Activated CD4-positive, alpha-beta T cell treated with anti-CD3 and anti-CD28 coated beads, Interleukin-2, amount 10 ng/mL, durations not matched to agents 7 days and 5 days (primary cell): ENCODE measurements around the gene LGI4. TPM values are rescaled to one million over a fixed set of nuclear protein-coding genes. Genes with fewer than 3 reads are reported as not detected.

ENCODE experiments used
- CTCF ChIA-PET: fragments of 350-600 bp; sonication (Branson Sonifier 250); formaldehyde crosslinking; loops from one replicate; lab custom pipeline; 2021; ENCODE audit warnings: antibody characterized with exemption; lab: Charles Lee
- POLR2A ChIA-PET: fragments of 350-600 bp; sonication (Branson Sonifier 250); formaldehyde crosslinking; loops from one replicate; lab custom pipeline; 2021; ENCODE audit warnings: antibody characterized with exemption; lab: Charles Lee
- DNase-seq: peaks from one replicate; pipeline ENCODE4 v3.0.0-alpha.2; 2020
- H3K27ac Mint-ChIP-seq: one replicate; pipeline ENCODE4 v1.8.0; 2021; ENCODE audit warnings: mild to moderate bottlenecking, moderate library complexity, mixed read lengths
- H3K27me3 Mint-ChIP-seq: one replicate; pipeline ENCODE4 v1.8.0; 2021; ENCODE audit warnings: mixed read lengths
- H3K36me3 Mint-ChIP-seq: one replicate; pipeline ENCODE4 v1.8.0; 2021; ENCODE audit warnings: low read depth, mixed read lengths
- H3K4me1 Mint-ChIP-seq: one replicate; pipeline ENCODE4 v1.8.0; 2021; ENCODE audit warnings: mixed read lengths
- H3K4me3 Mint-ChIP-seq: one replicate; pipeline ENCODE4 v1.8.0; 2021; ENCODE audit warnings: mild to moderate bottlenecking, moderate library complexity, mixed read lengths
- H3K9me3 Mint-ChIP-seq: one replicate; pipeline ENCODE4 v1.8.0; 2021; ENCODE audit warnings: mixed read lengths
- total RNA-seq, 2 experiments: library from RNA; stranded (reverse); gene quantifications; one replicate each; pipeline ENCODE4 v1.2.3, GENCODE V29; 2021

LGI4 gene
- total RNA-seq, 2 experiments from 2014 or later, result 0.37 to 0.40 TPM

DNA sequence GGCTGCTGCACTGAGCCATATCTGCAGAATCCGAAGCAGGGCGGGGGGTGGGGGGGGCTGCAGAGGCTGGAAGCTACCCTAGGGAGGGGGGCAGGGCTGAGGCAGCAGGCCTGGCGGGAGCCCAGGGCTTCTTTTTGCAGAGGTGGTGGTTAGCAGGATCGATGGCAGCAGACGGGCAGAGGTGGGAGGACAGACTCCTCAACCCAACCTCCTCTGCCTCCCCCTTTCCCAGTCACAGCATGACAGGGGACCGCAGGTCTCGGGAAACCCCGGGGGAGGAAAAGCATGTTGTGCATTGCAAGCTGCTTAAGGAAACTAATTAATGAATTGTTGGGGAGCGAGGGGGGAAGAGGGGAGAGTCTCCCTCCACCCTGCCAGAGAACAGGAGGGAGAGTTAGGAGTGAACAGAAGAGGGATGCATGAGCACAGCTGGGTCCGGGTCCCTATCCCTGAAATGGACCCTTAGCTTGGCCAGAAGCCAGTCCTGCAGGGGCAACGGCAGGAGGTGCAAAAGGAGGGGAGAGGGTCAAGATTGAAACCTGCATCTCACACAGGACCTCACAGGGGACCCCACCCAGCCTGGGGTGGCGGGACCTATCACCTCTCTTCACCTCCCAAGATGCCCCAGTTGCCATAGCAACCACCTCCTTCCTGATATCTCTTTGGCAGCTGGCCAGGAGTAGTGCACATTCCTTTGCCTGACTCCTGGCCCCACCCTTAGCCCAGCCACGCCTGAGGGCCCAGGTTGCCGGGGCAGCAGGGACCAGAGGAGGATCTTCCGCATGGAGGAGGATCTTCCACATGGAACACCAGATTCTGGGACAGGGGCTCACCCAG lies 10.0 kb upstream of the LGI4 start:
- Mint-ChIP-seq H3K4me3 (no peak overlapping the region), H3K9me3 (no peaks in the 10 kb centered on the region), H3K36me3 (peaks cover 8% of the 10 kb centered on the region), H3K27me3 (peaks cover 10% of the 10 kb centered on the region), H3K27ac (peak overlapping the region; percentile 9), H3K4me1 (peaks cover 42% of the 10 kb centered on the region)
- POLR2A ChIA-PET, result no interaction called here
- CTCF ChIA-PET, result interaction anchor here (1.1 to 1.2 kb wide), 2 partner anchors 9 to 125 kb away, joined by 3 read pairs; no protein-coding TSS in a partner anchor
- DNase-seq, result peak; percentile 28

GRCh38 chr19:35144259-35144599 lies 9.4 kb upstream of the LGI4 start:
- Mint-ChIP-seq H3K9me3 (no peaks in the 10 kb centered on the region), H3K4me1 (peaks cover 42% of the 10 kb centered on the region), H3K4me3 (no peak overlapping the region), H3K36me3 (peaks cover 8% of the 10 kb centered on the region), H3K27ac (no peak overlapping the region), H3K27me3 (peaks cover 10% of the 10 kb centered on the region)
- DNase-seq, result no peak
- ChIA-PET CTCF (interaction anchor here (1.2 kb wide), 1 partner anchor 126 kb away, joined by 3 read pairs; no protein-coding TSS in a partner anchor), POLR2A (no interaction called here)

- H3K27ac Mint-ChIP-seq, result peak overlapping the region; percentile 65
- H3K36me3 Mint-ChIP-seq, result peaks cover 8% of the 10 kb centered on the region
- H3K4me1 Mint-ChIP-seq, result peaks cover 42% of the 10 kb centered on the region
- H3K4me3 Mint-ChIP-seq, result peak overlapping the region; percentile 9
- ChIA-PET CTCF (interaction anchor here (0.6 to 3.5 kb wide), 4 partner anchors 10 to 371 kb away, joined by 3 to 33 read pairs (median 3); partner anchors contain the start of gene FXYD5), POLR2A (no interaction called here)
- no peak for DNase-seq
- no peaks in the 10 kb centered on the region for H3K9me3 Mint-ChIP-seq
- peaks cover 10% of the 10 kb centered on the region for H3K27me3 Mint-ChIP-seq
Measured at GRCh38 chr19:35143818-35144217, 9.0 kb upstream of the LGI4 start.

DNA sequence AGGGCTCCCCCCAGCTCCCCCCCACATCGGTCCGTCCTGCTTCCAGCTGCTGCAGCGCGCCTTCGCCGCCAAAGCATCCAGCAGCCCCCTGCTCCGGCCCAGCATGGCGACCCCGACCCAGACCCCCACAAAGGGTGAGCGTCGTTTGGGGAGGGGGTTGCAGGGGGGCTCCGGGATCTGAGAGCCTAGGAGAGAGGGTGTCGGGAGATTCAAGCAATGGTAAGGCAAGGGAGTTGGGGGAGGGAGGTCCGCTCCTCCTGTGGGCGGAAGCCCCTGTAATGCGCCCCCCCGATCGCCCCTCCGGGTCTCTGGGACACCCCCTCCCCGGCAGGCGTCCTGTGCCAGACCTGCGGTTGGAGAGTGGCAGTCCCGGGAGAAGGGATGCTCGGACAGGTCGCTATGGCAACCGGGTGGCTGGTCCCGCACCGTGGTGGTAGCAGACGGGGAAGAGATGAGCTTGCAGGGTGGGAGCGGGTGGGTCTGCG lies 8.4 kb upstream of the LGI4 start, which contains the start of gene FXYD7:
Gene FXYD7 (plus strand): TSS at position 25 of the 485 bp plus-strand sequence. CDS start 79 bp downstream, at position 104.
- H3K36me3 Mint-ChIP-seq, result peaks cover 8% of the 10 kb centered on the region
- peaks cover 42% of the 10 kb centered on the region for H3K4me1 Mint-ChIP-seq
- no peaks in the 10 kb centered on the region for H3K9me3 Mint-ChIP-seq
- H3K4me3 Mint-ChIP-seq, result peak within 1 kb of the TSS; percentile 68
- POLR2A ChIA-PET, result no interaction called here
- peak within 1 kb of the TSS; percentile 65 for H3K27ac Mint-ChIP-seq
- peaks cover 10% of the 10 kb centered on the region for H3K27me3 Mint-ChIP-seq
- DNase-seq, result no peak
- CTCF ChIA-PET, result interaction anchor here (0.5 to 3.5 kb wide), 9 partner anchors 10 to 372 kb away, joined by 3 to 33 read pairs (median 3); partner anchors contain the start of gene FXYD5

DNA sequence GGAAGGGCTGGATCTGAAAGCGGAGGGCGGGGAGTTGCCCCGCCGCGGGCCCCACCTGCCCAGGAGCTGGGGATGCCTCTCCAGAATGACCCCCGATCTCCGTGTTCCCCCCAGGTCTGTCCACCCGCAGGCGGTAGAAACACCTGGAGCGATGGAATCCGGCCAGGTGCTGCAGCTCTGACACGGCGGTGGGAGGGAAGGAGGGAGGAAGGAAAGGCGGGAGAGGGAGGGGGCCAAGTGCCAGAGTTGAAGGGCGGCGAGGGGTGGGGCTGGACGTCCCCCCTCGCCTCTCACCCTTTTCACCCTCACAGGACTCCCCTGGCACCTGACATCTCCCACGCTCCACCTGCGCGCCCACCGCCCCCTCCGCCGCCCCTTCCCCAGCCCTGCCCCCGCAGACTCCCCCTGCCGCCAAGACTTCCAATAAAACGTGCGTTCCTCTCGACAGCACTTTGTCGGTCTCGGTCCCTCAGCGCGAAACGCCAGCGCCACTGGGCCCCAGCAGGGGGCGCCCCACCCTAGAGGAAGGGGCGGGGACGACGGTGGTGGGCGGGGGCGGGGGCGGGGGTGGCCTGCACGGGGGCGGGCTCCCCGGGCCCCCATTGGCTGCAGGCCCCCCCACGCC lies 7.9 kb upstream of the LGI4 start:
- H3K4me3 Mint-ChIP-seq, result peak overlapping the region; percentile 54
- peaks cover 15% of the 10 kb centered on the region for H3K27me3 Mint-ChIP-seq
- H3K36me3 Mint-ChIP-seq, result peaks cover 8% of the 10 kb centered on the region
- H3K27ac Mint-ChIP-seq, result no peak overlapping the region
- peaks cover 42% of the 10 kb centered on the region for H3K4me1 Mint-ChIP-seq
- ChIA-PET CTCF (interaction anchor here (0.6 to 3.5 kb wide), 9 partner anchors 11 to 354 kb away, joined by 3 to 33 read pairs (median 5); partner anchors contain the start of gene FXYD5), POLR2A (no interaction called here)
- DNase-seq, result peak; percentile 73
- no peaks in the 10 kb centered on the region for H3K9me3 Mint-ChIP-seq

- H3K4me1 Mint-ChIP-seq, result peaks cover 41% of the 10 kb centered on the region
Measured at GRCh38 chr19:35141837-35142605, 7.2 kb upstream of the LGI4 start.

GRCh38 chr19:35140962-35141836 lies 6.3 kb upstream of the LGI4 start:
- H3K36me3 Mint-ChIP-seq, result no peaks in the 10 kb centered on the region
- CTCF ChIA-PET, result interaction anchor here (0.7 to 3.5 kb wide), 15 partner anchors 9 to 354 kb away, joined by 3 to 33 read pairs (median 5); partner anchors contain the start of genes FXYD5 and USF2
- no peaks in the 10 kb centered on the region for H3K9me3 Mint-ChIP-seq
- H3K4me3 Mint-ChIP-seq, result peak overlapping the region; percentile 68
- peaks cover 20% of the 10 kb centered on the region for H3K27me3 Mint-ChIP-seq
- peak overlapping the region; percentile 85 for H3K27ac Mint-ChIP-seq
- peak; percentile 96 for DNase-seq
- peaks cover 37% of the 10 kb centered on the region for H3K4me1 Mint-ChIP-seq
- POLR2A ChIA-PET, result interaction anchor here (0.9 kb wide), 1 partner anchor 13 kb away, joined by 3 read pairs; no protein-coding TSS in a partner anchor

More at GRCh38 chr19:35141837-35142605, 7.2 kb upstream of the LGI4 start:
- no peaks in the 10 kb centered on the region for H3K9me3 Mint-ChIP-seq
- peak overlapping the region; percentile 68 for H3K4me3 Mint-ChIP-seq
- CTCF ChIA-PET, result interaction anchor here (0.7 to 3.5 kb wide), 13 partner anchors 8 to 353 kb away, joined by 3 to 33 read pairs (median 5); partner anchors contain the start of gene FXYD5
- peak overlapping the region; percentile 85 for H3K27ac Mint-ChIP-seq
- no peak for DNase-seq
- peaks cover 20% of the 10 kb centered on the region for H3K27me3 Mint-ChIP-seq
- POLR2A ChIA-PET, result no interaction called here
- H3K36me3 Mint-ChIP-seq, result peaks cover 3% of the 10 kb centered on the region

DNA sequence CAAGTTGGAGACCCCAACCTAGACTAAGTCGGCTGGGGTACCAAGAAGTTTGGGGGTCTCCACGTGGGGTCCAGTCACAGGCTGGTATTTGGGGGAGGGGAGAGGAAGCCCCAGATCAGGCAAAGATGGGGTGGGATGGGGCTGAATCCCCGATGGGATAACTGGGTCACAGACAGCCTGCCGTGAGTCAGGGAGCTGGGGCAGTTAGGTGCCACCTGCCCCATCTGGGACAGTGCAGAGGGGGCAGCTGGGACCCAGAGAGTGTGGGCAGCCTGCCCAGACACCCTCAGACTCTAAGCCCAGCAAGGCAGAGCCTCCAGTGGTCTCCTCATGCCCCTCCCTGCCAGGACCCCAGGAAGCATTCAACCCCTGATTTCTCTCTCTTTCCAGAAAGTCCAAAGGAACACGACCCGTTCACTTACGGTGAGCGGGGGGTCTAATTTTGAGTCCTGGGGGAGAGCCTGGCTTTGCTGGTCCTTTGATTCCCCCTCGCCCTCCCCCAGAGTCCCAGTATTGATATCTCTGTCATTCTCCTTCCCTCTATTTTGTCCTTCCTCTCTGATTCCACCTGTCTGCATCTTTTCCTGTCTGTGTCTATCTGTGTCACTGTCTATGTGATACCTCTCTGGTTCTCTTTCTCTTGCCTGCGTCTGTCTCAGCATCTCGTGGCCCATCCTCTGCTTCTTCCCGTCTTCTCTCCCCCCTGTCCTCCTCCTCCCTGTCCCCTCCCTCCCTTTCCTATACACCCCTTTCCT lies 5.5 kb upstream of the LGI4 start:
- H3K27me3 Mint-ChIP-seq, result peaks cover 20% of the 10 kb centered on the region
- no peak for DNase-seq
- CTCF ChIA-PET, result interaction anchor here (1.1 to 3.5 kb wide), 4 partner anchors 12 to 129 kb away, joined by 3 to 33 read pairs (median 8); partner anchors contain the start of genes FXYD5 and USF2
- H3K4me3 Mint-ChIP-seq, result no peak overlapping the region
- peaks cover 42% of the 10 kb centered on the region for H3K4me1 Mint-ChIP-seq
- H3K27ac Mint-ChIP-seq, result no peak overlapping the region
- H3K36me3 Mint-ChIP-seq, result no peaks in the 10 kb centered on the region
- H3K9me3 Mint-ChIP-seq, result no peaks in the 10 kb centered on the region
- POLR2A ChIA-PET, result interaction anchor here (0.9 kb wide), 1 partner anchor 14 kb away, joined by 3 read pairs; no protein-coding TSS in a partner anchor

- Mint-ChIP-seq H3K4me1 (peaks cover 27% of the 10 kb centered on the region), H3K9me3 (no peaks in the 10 kb centered on the region), H3K4me3 (no peak within 1 kb of the TSS), H3K27ac (no peak within 1 kb of the TSS), H3K36me3 (no peaks in the 10 kb centered on the region), H3K27me3 (peaks cover 13% of the 10 kb centered on the region)
- ChIA-PET POLR2A (no interaction called here), CTCF (interaction anchor here (1.3 to 2.2 kb wide), 2 partner anchors 13 to 215 kb away, joined by 3 to 5 read pairs; no protein-coding TSS in a partner anchor)
- no peak for DNase-seq
Measured at GRCh38 chr19:35138305-35138892, 3.5 kb upstream of the LGI4 start, which contains the start of gene FXYD1. Gene FXYD1, plus strand, starts transcription at chr19:35138824. Its CDS starts 1,256 bp downstream, at chr19:35140080.

DNA sequence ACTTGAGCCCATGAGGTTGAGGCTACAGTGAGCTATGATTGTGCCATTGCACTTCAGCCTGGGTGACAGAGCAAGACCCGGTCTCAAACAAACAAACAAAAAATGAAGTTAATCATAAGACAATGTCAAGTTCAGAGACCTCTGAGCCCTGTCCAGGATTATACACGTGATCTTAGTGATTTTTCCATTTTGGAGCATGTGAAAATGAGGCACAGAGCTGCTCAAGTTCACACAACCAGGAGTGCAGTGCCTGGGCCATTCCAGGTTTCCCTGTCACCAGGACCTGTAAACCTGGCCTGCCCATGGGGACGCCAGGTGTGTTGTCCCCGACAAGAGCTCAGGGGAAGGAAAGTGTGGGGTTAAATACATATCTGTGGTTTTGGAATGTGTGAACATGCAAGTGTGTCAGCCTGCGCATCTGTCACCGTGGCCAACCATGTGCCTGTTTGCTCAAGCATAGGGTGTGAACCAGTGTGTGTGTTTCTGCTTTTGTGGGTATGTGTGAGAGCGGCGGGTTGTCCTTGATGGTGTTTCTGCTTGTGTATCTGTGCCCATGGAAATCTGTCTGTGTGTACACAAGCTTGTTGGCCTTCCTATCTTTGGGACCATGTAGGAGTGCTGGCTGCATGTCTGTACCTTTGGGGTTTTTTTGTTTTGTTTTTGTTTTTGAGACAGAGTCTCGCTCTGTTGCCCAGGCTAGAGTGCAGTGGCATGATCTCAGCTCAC lies 2.3 kb upstream of the LGI4 start:
- Mint-ChIP-seq H3K27me3 (peaks cover 13% of the 10 kb centered on the region), H3K4me3 (no peak overlapping the region), H3K4me1 (peaks cover 21% of the 10 kb centered on the region), H3K27ac (no peak overlapping the region), H3K36me3 (no peaks in the 10 kb centered on the region), H3K9me3 (no peaks in the 10 kb centered on the region)
- POLR2A ChIA-PET, result no interaction called here
- CTCF ChIA-PET, result interaction anchor here (1.1 to 3.6 kb wide), 7 partner anchors 11 to 75 kb away, joined by 3 to 28 read pairs (median 5); no protein-coding TSS in a partner anchor
- DNase-seq, result no peak
